ENCODE data around the gene KSR2. TPM values are rescaled to one million over a fixed set of nuclear protein-coding genes. Genes with fewer than 3 reads are reported as not detected.

The KSR2 gene
- total RNA-seq, 1 donor from 2014 or later: 2.0 TPM

DNA sequence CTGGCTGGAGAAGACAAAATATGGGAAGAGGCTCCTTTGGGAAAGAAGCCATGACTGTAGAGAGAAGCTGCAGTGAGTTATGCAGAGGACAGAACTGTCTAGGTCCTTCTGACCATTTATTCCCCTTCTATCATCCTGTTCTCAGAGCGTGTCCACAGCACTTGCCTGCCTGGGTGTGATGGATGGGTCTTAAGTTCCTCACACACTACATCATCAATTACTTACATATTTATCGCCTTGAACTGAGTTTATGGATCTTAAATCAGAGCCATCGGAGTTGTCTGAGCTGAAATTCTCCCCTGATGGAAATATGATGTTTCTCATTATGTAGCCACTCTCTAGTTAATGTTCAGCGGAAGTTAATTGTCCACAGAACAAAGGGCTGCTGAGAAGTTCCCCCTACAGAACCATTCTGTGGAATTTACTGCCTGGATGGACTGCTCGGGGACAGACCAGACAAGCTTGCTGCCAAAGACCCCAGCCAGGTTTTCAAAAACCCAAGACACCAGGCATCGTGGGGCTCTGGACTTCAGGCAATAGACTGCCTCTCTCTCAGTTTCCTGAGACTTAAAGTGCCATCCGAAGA lies 374.9 kb downstream of the KSR2 start:
- H3K36me3 Mint-ChIP-seq: no peaks in the 10 kb centered on the region
- H3K27me3 Mint-ChIP-seq: peaks cover 39% of the 10 kb centered on the region
- TF ChIP-seq CTCF (conservative IDR thresholded peaks at IDR 0.05): no peak
- no peak overlapping the region for H3K4me3 Mint-ChIP-seq
- no peak overlapping the region for H3K27ac Mint-ChIP-seq
- no peaks in the 10 kb centered on the region for H3K9me3 Mint-ChIP-seq
- peaks cover 11% of the 10 kb centered on the region for H3K4me1 Mint-ChIP-seq (ENCODE audit: unreplicated experiment)
- no peak for DNase-seq (ENCODE audit: extremely low spot score, unreplicated experiment)

- no peak for TF ChIP-seq CTCF (conservative IDR thresholded peaks at IDR 0.05)
- Mint-ChIP-seq H3K27ac (no peak overlapping the region), H3K36me3 (no peaks in the 10 kb centered on the region)
Observed at GRCh38 chr12:117592588-117593305, 376.0 kb downstream of the KSR2 start.

GRCh38 chr12:117590999-117591398 lies 377.8 kb downstream of the KSR2 start:
- DNase-seq (ENCODE audit: extremely low spot score, unreplicated experiment): no peak
- Mint-ChIP-seq H3K9me3 (no peaks in the 10 kb centered on the region), H3K27ac (no peak overlapping the region)

More at GRCh38 chr12:117592588-117593305, 376.0 kb downstream of the KSR2 start:
- no peaks in the 10 kb centered on the region for H3K9me3 Mint-ChIP-seq
- H3K4me1 Mint-ChIP-seq (ENCODE audit: unreplicated experiment): peaks cover 11% of the 10 kb centered on the region
- H3K4me3 Mint-ChIP-seq: no peak overlapping the region
- H3K27me3 Mint-ChIP-seq: peaks cover 40% of the 10 kb centered on the region
- DNase-seq (ENCODE audit: extremely low spot score, unreplicated experiment): no peak

DNA sequence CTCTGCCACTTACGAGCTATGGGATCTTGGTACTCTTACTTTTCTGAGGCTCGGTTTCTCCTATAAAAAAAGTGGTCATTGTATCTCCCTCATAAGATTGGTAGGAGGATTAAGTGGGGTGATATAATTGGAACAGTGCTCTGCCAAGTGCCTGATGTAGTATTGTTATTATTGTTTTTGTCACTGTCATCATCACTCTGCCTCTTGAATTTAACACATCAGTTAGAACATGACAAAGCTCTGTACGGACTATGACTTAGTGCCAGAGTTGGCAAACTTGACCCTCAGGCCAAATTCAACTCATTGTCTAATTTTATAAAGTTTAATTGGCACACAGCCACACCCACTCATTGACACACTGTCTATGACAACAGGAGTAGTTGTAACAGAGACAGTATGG lies 378.4 kb downstream of the KSR2 start:
- Mint-ChIP-seq H3K27me3 (peaks cover 47% of the 10 kb centered on the region), H3K9me3 (no peaks in the 10 kb centered on the region), H3K4me1 (ENCODE audit: unreplicated experiment) (peaks cover 11% of the 10 kb centered on the region), H3K4me3 (no peak overlapping the region), H3K36me3 (no peaks in the 10 kb centered on the region), H3K27ac (no peak overlapping the region)
- TF ChIP-seq CTCF (conservative IDR thresholded peaks at IDR 0.05): no peak
- no peak for DNase-seq (ENCODE audit: extremely low spot score, unreplicated experiment)

More at GRCh38 chr12:117590999-117591398, 377.8 kb downstream of the KSR2 start:
- TF ChIP-seq CTCF (conservative IDR thresholded peaks at IDR 0.05): no peak
- H3K36me3 Mint-ChIP-seq: no peaks in the 10 kb centered on the region
- peaks cover 41% of the 10 kb centered on the region for H3K27me3 Mint-ChIP-seq
- peaks cover 11% of the 10 kb centered on the region for H3K4me1 Mint-ChIP-seq (ENCODE audit: unreplicated experiment)
- H3K4me3 Mint-ChIP-seq: no peak overlapping the region

DNA sequence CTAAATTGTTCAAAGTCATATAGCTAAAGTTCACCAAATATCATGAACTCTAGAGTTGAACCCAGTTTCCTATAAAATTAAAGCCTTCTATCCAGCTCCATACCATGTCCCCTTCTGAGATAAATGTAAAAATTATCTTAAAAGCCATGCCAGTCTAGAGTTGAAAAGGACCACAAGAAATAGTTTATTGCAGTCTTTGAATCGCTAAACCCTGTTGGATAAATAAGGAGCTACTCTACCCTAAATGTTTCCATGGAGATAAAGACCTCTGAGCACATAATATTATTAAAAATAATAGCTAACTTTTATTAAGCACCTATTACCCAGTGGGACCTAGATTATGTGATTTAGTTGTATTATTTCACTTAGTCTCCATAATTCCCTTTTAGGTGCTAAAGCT lies 379.8 kb downstream of the KSR2 start:
- Mint-ChIP-seq H3K9me3 (no peaks in the 10 kb centered on the region), H3K27ac (no peak overlapping the region), H3K36me3 (no peaks in the 10 kb centered on the region), H3K27me3 (peaks cover 56% of the 10 kb centered on the region), H3K4me3 (no peak overlapping the region), H3K4me1 (ENCODE audit: unreplicated experiment) (peaks cover 8% of the 10 kb centered on the region)
- no peak for TF ChIP-seq CTCF (conservative IDR thresholded peaks at IDR 0.05)
- DNase-seq (ENCODE audit: extremely low spot score, unreplicated experiment): no peak

All from type B pancreatic cell (in vitro differentiated cells).